AG10803 (cell line): ENCODE data around the gene GLP1R.

Experiments
- DNase-seq: peaks from one replicate; pipeline ENCODE4 v3.0.0; 2010; ENCODE audit warnings: low read depth
- H3K4me3 ChIP-seq: 2 replicates; pipeline ENCODE4 v1.5.1; 2011; ENCODE audit warnings: mild to moderate bottlenecking, low read length, control low read depth
- TF ChIP-seq, protein P1 (sequence below): conservative IDR thresholded peaks from 2 replicates; pipeline ENCODE4 v1.5.1; 2011; ENCODE audit warnings: mild to moderate bottlenecking, low read length, control low read depth, inconsistent platforms

The GLP1R gene

DNA sequence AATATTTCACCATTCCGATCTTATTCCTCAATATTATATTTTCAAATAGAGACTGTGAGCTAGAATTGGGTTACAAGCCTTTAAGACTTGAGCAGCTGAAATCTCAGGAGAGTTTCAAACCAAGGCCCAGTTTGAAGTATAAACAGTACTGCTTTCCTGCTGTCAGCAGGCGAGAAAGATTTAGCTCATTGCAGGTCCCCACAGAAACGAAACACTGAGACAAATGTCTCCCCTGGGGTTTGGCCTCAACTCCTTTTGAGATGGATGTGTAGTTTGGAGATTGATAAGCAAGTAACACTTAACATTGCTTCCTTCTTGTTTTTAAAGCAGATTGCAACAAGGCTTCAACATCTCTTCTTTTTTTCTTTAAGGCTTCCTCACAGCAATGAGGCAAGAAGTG, 22.4 kb upstream of the GLP1R start:
- TF ChIP-seq, protein P1, sequence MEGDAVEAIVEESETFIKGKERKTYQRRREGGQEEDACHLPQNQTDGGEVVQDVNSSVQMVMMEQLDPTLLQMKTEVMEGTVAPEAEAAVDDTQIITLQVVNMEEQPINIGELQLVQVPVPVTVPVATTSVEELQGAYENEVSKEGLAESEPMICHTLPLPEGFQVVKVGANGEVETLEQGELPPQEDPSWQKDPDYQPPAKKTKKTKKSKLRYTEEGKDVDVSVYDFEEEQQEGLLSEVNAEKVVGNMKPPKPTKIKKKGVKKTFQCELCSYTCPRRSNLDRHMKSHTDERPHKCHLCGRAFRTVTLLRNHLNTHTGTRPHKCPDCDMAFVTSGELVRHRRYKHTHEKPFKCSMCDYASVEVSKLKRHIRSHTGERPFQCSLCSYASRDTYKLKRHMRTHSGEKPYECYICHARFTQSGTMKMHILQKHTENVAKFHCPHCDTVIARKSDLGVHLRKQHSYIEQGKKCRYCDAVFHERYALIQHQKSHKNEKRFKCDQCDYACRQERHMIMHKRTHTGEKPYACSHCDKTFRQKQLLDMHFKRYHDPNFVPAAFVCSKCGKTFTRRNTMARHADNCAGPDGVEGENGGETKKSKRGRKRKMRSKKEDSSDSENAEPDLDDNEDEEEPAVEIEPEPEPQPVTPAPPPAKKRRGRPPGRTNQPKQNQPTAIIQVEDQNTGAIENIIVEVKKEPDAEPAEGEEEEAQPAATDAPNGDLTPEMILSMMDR, result no peak
- no peak for DNase-seq

GRCh38 chr6:39029156-39030011, 19.2 kb upstream of the GLP1R start:
- TF ChIP-seq, protein P1, result peak; percentile 65
- no peak overlapping the region for H3K4me3 ChIP-seq
- DNase-seq, result no peak

More for the DNA sequence above, 22.4 kb upstream of the GLP1R start:
- no peak overlapping the region for H3K4me3 ChIP-seq

DNA sequence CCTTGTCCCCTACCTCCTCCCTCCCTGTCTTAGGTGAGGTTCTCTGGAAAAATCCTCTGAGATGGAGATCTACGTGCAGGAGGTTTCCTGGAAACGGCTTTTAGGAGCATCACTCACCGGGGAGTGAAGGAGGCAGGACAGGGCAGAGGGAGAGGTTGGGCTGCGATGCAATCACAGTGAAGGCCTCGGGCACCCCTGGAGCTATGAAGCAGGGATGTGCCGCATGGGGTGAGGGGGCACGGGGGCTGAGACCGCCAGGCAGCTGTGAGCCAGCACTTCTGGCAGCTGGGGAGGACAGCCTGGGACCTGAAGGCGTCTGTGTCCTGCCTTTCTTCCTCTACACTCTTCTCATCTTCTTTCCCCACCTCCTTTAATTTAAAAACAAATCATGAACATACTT, 12.9 kb upstream of the GLP1R start:
- no peak for DNase-seq
- TF ChIP-seq, protein P1, result no peak
- H3K4me3 ChIP-seq, result no peak overlapping the region

- no peak for DNase-seq
- TF ChIP-seq, protein P1, result no peak
- no peak overlapping the region for H3K4me3 ChIP-seq
Measured at GRCh38 chr6:39037082-39037508, 11.5 kb upstream of the GLP1R start.

- no peak for DNase-seq
- TF ChIP-seq, protein P1, result no peak
- H3K4me3 ChIP-seq, result no peak overlapping the region
Measured at GRCh38 chr6:39037707-39038106, 10.9 kb upstream of the GLP1R start.

DNA sequence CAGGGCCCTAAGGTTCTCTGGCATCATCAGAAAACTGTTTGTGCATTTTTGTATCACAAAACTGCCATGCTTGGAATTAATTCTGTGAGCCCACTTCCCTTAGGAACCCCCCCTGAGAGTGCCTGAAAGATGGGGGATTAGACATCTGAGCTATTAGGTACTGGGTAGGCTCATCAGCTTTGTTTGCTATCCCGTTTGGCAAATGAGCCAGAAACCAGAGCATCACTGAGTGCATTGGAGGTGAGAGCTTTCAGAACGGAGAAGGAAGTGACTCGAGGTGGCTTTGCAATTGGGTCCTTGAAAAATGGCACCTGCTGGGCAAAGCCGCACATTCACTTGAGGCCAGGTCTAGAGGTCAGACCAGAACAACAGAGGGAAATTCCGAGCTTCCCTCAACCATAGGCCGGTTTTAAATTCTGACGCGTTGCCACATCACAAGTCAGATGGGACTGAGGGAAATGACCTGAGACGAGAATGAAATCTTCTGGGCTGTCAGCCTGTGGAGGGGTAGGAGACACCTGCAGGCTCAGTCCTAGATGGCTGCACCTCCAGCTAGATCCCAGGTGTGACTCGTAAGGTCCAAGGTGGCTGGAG, 8.4 kb upstream of the GLP1R start:
- TF ChIP-seq, protein P1, result no peak
- DNase-seq, result no peak
- no peak overlapping the region for H3K4me3 ChIP-seq

DNA sequence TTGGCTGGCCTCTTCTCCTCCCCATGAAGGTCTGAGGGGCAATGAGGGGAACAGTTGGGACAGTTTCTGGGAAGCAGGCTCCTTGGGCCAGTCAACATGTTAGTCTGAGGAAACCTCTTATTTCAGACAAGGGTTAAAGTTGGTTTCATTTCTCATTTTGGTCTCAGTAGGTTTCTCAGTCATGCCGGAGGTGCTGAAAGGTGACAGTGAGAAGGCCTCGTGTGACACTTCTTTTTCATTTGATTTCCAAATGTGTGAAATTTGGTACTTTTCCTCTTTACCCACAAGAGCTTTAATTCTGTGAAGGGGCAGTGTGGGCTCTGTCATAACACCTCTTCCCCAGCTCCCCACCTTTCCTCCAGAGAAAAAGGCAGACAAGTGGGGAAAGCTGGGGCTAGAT, 7.5 kb upstream of the GLP1R start:
- H3K4me3 ChIP-seq, result no peak overlapping the region
- no peak for DNase-seq
- TF ChIP-seq, protein P1, result no peak
